ENCODE measurements around the gene CDH13.

The CDH13 gene

DNA sequence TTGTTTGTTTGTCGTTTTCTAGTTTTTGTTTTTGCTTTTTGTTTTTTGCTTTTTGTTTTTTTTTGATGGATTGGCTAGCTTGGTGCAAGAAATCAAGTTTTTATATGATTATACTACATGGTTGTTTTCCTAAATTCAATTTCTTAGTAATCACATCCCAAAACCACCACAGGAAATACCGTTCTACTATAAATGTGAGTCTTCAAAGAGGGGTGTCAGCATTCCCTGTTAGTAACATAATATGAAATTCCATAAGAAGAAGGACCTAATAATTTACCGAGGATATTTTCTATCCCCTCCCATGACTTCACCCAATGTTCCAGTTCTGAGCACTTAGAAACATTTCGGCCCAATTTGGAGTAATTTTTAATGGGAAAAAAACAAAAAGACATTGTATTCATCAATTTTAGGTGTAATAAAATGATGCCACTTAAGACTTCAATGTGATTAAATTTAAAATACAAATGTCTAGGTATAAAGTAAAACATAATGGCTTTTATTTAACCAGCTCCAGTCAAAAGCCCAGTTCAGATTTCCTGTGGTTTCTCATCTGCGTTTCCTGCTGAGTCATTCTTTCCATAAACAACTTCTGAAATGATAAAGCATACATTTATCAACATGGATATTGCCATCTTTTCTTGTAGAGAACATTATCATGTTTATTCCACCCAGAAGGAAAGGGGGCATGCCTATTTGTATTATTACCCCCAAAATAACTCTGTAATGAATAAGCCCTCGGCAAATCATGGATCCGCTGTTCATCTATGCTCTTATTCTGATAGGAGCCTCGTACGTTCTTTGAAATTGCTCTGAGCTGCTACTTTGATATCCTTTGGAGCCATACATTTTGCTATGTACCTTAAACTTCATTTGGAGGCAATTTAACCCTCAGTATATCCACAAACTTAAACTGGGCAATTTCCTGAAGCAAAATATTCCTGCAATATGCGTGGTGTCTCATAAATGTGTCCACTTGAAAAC is 1209.1 kb downstream of the CDH13 start:
- no peak for DNase-seq

GRCh38 chr16:83837566-83837965 is 1210.8 kb downstream of the CDH13 start:
- DNase-seq, result no peak

GRCh38 chr16:83838151-83838550 is 1211.4 kb downstream of the CDH13 start:
- no peak for DNase-seq

GRCh38 chr16:83839561-83839960 is 1212.8 kb downstream of the CDH13 start:
- DNase-seq, result no peak

GRCh38 chr16:83840060-83840617 is 1213.4 kb downstream of the CDH13 start:
- DNase-seq, result no peak

DNA sequence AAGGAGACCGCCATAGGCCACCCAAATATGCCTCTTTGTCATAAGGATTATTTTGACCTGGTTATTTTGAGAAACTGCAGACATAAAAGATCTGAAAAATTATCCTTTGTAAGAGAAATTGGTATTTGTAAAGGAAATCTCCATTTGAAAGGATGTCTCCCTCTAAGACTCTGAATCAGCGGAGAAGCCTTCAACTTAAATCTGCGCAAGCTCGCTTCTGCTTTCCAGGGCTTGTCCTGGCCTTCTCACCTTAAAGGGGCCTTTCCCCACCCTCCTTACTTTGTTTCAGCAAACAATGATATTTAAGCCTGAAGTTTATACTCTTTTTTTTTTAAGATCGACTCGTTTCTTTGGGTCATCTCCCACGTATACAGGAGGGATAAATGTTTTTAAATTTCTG is 1215.5 kb downstream of the CDH13 start:
- DNase-seq, result no peak

DNA sequence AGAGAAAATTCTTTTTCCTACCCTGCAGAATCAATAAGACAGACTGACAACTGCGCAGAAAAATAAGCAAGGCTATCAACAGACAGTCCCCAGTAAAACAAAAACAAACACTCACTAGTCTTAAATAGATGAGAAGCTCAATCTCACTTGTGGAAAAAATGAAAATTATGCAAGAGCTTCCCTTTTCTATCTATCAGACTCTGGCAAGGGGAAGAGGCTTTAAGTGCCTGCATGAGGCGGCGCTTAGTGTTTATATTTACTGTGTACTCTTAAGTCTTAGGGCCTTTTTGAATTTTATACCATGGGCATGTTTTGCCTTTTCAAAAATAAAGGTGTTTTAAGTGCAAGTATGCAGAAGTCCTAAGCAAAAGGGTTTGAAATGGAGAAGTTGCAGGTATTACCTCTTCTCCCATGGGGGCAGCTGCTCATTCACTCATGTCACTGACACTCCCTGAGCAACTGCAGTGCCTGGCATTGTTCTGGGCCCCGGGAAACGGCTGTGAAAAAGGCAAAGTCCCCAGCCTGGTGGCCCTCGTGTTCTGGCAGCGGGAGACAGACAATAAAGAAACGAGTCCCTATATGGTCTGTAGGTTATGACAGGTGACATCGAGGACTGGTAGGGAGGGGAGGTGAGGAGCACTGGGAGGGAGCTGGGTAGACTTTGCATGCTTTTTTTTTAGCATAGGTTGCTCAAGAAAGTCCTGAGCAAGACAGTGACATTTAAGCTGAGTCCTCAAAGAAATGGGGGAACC is 1216.2 kb downstream of the CDH13 start:
- no peak for DNase-seq

DNA sequence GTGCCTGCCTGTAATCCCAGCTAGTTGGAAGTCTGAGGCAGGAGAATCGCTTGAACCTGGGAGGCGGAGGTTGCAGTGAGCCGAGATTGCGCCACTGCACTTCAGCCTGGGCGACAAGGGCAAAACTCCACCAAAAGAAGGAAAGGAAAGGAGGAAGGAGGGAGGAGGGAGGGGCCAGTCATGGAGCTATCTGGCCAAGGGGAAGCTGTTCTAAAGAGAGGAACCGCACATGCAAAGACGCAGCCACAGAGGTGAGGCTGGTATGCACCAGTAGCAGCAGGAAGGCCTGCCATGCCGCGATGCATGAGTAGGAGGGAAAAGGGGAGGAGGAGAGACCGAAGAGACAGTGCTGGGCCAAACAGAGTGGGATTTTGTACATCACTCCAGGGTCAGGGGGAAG is 1216.9 kb downstream of the CDH13 start:
- no peak for DNase-seq

DNA sequence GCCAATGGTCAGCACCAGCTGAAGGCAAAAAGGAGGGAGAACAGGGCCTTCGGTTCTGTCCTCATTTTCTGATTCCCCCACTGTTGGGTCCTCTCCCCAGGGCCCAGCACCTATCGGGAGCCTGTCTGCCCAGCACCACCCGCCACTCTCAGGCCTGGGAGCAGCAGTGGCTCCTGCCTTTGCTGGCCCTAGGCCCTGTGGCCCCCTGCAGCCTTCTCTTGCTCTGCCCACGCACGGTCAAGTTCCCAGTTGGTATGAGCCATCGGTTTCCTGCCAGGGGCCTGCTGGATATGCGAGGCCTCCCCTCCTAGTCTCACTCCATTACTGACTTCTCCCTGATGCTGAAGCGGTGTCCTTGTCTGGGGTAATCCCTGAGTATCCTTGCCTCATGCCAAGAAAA is 1218.5 kb downstream of the CDH13 start:
- no peak for DNase-seq

DNA sequence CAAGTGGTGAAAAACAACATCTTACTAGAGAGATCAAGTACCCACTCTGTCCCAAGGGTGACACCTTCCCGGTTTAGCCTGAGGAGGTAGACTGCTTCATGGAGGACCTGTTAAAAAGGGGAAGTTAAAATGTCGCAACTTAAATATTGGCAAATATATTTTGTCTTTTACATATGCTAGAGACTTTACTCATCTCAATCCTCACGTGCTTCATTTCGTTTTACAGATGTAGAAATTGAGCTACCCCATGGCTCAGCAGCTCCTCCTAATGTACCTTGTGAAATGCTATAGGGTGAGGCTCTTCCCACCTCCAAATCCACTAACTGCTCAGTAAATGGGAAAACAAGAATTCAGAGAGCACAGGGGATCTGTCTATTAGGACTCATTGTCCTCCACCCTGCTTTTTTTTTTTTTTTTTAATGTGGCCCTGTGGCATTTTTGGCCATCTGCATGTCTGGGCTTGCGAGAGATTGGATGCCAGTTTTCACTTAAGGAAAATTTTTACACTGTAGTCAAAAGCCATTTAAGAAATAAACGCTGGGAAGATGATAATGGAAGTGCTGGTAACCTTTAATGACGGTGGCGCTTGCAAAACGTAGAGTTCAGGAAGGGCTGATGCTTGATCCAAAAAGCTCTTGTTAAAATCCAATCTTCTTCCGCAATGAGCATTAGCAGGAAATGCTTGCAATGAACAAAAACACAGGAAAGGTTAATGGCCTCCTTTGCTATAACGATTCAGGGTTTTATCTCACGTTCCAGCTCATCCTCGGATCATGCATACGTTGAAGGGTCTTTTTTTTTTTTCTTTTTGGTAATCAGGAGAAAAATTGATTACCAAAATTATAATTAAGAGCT is 1220.8 kb downstream of the CDH13 start:
- no peak for DNase-seq

DNA sequence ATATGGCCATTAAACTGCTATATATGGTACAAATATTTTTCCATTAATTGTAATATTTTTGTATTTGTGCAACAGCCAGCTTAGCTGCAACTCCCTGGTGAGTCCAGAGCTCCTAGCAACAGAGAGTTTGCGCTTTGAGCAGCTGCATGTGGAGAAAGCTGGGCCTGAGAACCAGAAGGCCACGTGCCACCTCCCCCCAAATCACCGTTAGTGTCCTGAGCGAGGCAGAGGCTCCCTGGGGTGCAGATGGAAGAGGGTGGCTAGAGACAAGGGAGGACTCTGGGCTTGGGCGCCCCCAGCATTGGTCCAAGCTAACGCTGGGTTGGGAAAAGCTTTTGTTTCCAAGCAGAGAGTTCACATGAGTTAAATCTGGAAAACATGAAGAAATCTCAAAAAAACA is 1222.7 kb downstream of the CDH13 start:
- no peak for DNase-seq

Measured in NCI-H774 (cell line).